HL-60 (cell line): ENCODE measurements around the gene TSPOAP1.

Experiments used
- CTCF ChIP-seq: IDR thresholded peaks from one replicate; pipeline ENCODE4 v1.5.1; 2011; ENCODE audit warnings: low read length, control low read depth, inconsistent platforms; ENCODE audit not compliant: insufficient read depth
- GABPA ChIP-seq: IDR thresholded peaks from 2 replicates; pipeline ENCODE4 v1.6.1; 2012; ENCODE audit warnings: low read depth
- TF ChIP-seq, protein P1 (sequence below): IDR thresholded peaks from 2 replicates; pipeline ENCODE4 v1.6.1; 2012; ENCODE audit warnings: low read depth; ENCODE audit not compliant: insufficient replicate concordance

DNA sequence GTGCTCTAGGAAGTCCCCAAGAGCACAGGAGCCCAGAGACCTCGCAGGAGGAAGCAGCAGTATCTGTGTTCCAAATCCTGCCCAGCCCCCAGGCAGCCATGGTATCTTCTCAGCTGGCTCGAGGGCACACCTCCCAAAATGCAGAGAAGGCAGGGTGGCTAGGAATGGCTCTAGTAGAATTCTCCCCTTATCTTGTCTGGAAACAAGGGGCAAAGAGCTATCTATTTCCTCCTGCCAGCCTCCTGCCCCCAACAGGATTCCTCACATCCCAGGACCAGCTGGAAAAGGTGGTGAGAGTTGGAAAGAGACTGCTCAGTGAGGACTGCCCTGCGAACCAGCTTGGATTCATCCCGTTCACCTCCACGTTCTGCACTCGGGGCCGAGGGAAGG, 8.6 kb upstream of the TSPOAP1 start:
- TF ChIP-seq CTCF (no peak), GABPA (no peak)
- TF ChIP-seq, protein P1, sequence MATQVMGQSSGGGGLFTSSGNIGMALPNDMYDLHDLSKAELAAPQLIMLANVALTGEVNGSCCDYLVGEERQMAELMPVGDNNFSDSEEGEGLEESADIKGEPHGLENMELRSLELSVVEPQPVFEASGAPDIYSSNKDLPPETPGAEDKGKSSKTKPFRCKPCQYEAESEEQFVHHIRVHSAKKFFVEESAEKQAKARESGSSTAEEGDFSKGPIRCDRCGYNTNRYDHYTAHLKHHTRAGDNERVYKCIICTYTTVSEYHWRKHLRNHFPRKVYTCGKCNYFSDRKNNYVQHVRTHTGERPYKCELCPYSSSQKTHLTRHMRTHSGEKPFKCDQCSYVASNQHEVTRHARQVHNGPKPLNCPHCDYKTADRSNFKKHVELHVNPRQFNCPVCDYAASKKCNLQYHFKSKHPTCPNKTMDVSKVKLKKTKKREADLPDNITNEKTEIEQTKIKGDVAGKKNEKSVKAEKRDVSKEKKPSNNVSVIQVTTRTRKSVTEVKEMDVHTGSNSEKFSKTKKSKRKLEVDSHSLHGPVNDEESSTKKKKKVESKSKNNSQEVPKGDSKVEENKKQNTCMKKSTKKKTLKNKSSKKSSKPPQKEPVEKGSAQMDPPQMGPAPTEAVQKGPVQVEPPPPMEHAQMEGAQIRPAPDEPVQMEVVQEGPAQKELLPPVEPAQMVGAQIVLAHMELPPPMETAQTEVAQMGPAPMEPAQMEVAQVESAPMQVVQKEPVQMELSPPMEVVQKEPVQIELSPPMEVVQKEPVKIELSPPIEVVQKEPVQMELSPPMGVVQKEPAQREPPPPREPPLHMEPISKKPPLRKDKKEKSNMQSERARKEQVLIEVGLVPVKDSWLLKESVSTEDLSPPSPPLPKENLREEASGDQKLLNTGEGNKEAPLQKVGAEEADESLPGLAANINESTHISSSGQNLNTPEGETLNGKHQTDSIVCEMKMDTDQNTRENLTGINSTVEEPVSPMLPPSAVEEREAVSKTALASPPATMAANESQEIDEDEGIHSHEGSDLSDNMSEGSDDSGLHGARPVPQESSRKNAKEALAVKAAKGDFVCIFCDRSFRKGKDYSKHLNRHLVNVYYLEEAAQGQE = no peak
